Measurements from ENCODE around the gene ACLY. TPM values are rescaled to one million over a fixed set of nuclear protein-coding genes. Genes with fewer than 3 reads are reported as not detected.

ACLY gene
- total RNA-seq, 1 experiment from 2014 or later: 184 TPM

DNA sequence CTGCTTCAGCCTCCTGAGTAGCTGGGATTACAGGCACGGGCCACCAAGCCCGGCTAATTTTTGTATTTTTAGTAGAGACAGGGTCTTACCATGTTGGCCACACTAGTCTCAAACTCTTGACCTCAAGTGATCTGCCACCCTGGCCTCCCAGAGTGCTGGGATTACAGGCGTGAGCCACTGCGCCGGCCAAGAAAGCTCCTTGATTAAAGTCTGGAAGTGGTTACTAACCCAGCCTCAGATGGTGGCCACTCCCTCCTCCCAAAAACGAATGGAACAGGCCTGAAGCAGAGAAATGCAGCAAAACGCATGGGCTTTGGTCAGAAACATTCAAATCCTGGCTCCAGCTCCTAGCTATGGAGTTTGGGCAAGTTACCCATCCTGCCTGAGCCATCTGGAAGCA is 94.7 kb downstream of the ACLY start:
- Histone ChIP-seq H3K9me2 (ENCODE audit: insufficient read depth) (no peaks in the 10 kb centered on the region), H2AFZ (no peak overlapping the region), H3K4me3 (no peak overlapping the region), H4K20me1 (ENCODE audit: insufficient read depth) (no peaks in the 10 kb centered on the region), H3K27ac (no peak overlapping the region), H3K9me3 (ENCODE audit: insufficient read depth, low read depth) (no peaks in the 10 kb centered on the region), H3K79me2 (ENCODE audit: low read depth) (no peaks in the 10 kb centered on the region), H3K36me3 (ENCODE audit: low read depth) (peaks cover 4% of the 10 kb centered on the region; the same call in 1 of the 2 replicates), H3F3A (ENCODE audit: insufficient read depth, low read depth) (no peaks in the 10 kb centered on the region; the same call in 1 of the 2 replicates), H3K27me3 (ENCODE audit: insufficient read depth, low read depth) (no peaks in the 10 kb centered on the region), H3K4me1 (replicated peaks; ENCODE audit: insufficient read depth) (no peaks in the 10 kb centered on the region), H3K4me2 (no peak overlapping the region)
- DNase-seq: no peak
- POLR2A ChIA-PET (ENCODE audit: unreplicated experiment): interaction anchor here (0.6 kb wide), 1 partner anchor 78 kb away, joined by 3 read pairs; no protein-coding TSS in a partner anchor
- TF ChIP-seq, protein P1, sequence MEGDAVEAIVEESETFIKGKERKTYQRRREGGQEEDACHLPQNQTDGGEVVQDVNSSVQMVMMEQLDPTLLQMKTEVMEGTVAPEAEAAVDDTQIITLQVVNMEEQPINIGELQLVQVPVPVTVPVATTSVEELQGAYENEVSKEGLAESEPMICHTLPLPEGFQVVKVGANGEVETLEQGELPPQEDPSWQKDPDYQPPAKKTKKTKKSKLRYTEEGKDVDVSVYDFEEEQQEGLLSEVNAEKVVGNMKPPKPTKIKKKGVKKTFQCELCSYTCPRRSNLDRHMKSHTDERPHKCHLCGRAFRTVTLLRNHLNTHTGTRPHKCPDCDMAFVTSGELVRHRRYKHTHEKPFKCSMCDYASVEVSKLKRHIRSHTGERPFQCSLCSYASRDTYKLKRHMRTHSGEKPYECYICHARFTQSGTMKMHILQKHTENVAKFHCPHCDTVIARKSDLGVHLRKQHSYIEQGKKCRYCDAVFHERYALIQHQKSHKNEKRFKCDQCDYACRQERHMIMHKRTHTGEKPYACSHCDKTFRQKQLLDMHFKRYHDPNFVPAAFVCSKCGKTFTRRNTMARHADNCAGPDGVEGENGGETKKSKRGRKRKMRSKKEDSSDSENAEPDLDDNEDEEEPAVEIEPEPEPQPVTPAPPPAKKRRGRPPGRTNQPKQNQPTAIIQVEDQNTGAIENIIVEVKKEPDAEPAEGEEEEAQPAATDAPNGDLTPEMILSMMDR (conservative IDR thresholded peaks at IDR 0.05): no peak
- no peak for TF ChIP-seq EZH2 (IDR thresholded peaks at IDR 0.05; ENCODE audit: low read depth)
- intact Hi-C loops (cut with micrococcal nuclease; ENCODE audit: unreplicated experiment): no loop called here
- CTCF ChIA-PET: no interaction called here
- no TSS peak for BruUV-seq (replicated peaks)

DNA sequence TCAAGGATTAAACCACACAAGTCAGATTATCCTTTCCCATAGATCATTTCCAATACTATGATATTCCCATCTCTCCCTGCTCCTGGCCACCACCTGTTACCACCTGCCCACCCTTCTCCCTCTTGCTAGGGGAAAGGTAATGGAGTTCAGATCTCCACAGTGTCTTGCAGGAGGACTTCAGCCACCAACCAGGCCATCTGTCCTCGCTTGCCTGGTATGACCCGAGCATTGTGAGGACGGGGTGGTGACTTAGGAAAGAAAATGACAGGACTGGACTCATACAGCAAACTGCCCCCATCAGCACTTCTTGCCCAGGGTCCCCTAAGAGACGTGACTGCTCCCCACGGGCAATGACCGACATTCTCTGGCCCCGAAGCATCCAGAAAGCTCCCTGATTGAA is 95.2 kb downstream of the ACLY start:
- intact Hi-C loops (cut with micrococcal nuclease; ENCODE audit: unreplicated experiment): no loop called here
- no peak for TF ChIP-seq EZH2 (IDR thresholded peaks at IDR 0.05; ENCODE audit: low read depth)
- TF ChIP-seq, protein P1 (conservative IDR thresholded peaks at IDR 0.05): no peak
- Histone ChIP-seq H3K4me3 (no peak overlapping the region), H4K20me1 (ENCODE audit: insufficient read depth) (no peaks in the 10 kb centered on the region), H3K27me3 (ENCODE audit: insufficient read depth, low read depth) (no peaks in the 10 kb centered on the region), H3K4me2 (no peak overlapping the region), H3F3A (ENCODE audit: insufficient read depth, low read depth) (no peaks in the 10 kb centered on the region; the same call in 1 of the 2 replicates), H3K79me2 (ENCODE audit: low read depth) (no peaks in the 10 kb centered on the region), H3K9me2 (ENCODE audit: insufficient read depth) (no peaks in the 10 kb centered on the region), H3K9me3 (ENCODE audit: insufficient read depth, low read depth) (no peaks in the 10 kb centered on the region), H3K27ac (no peak overlapping the region), H3K36me3 (ENCODE audit: low read depth) (peaks cover 2% of the 10 kb centered on the region; the same call in 1 of the 2 replicates), H3K4me1 (replicated peaks; ENCODE audit: insufficient read depth) (no peaks in the 10 kb centered on the region), H2AFZ (no peak overlapping the region)
- CTCF ChIA-PET: no interaction called here
- no peak for DNase-seq
- no TSS peak for BruUV-seq (replicated peaks)
- POLR2A ChIA-PET (ENCODE audit: unreplicated experiment): interaction anchor here (0.6 kb wide), 1 partner anchor 79 kb away, joined by 3 read pairs; no protein-coding TSS in a partner anchor

DNA sequence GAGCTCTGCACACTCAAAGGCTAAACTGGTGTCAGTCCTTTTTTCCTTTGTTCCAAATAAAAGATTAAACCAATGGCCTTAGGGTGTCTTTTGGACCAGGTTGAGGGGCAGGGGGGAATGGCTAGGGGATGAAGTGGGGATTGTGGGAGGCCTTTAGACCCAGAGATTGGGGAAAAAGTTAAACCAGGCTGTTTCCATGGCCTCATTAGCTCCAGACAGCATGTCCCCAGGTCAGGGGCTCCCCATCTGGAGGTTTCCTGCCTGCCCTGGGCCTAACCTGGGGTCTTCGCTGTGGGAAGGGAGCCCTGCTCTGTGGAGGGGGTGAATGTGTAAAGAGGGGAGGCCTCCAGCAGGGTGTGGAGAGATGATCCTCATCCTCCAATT is 95.6 kb downstream of the ACLY start:
- no peaks in the 10 kb centered on the region for H3K9me3 ChIP-seq (ENCODE audit: insufficient read depth, low read depth)
- no peak overlapping the region for H3K4me2 ChIP-seq
- TF ChIP-seq, protein P1 (conservative IDR thresholded peaks at IDR 0.05): no peak
- no peak for TF ChIP-seq EZH2 (IDR thresholded peaks at IDR 0.05; ENCODE audit: low read depth)
- no peaks in the 10 kb centered on the region; the same call in 1 of the 2 replicates for H3F3A ChIP-seq (ENCODE audit: insufficient read depth, low read depth)
- H4K20me1 ChIP-seq (ENCODE audit: insufficient read depth): no peaks in the 10 kb centered on the region
- intact Hi-C loops (cut with micrococcal nuclease; ENCODE audit: unreplicated experiment): no loop called here
- ChIA-PET CTCF (no interaction called here), POLR2A (ENCODE audit: unreplicated experiment) (no interaction called here)
- BruUV-seq (replicated peaks): no TSS peak
- H3K27ac ChIP-seq: no peak overlapping the region
- no peaks in the 10 kb centered on the region for H3K27me3 ChIP-seq (ENCODE audit: insufficient read depth, low read depth)
- no peaks in the 10 kb centered on the region for H3K79me2 ChIP-seq (ENCODE audit: low read depth)
- H3K4me1 ChIP-seq (replicated peaks; ENCODE audit: insufficient read depth): no peaks in the 10 kb centered on the region
- no peaks in the 10 kb centered on the region for H3K9me2 ChIP-seq (ENCODE audit: insufficient read depth)
- H2AFZ ChIP-seq: no peak overlapping the region
- H3K4me3 ChIP-seq: no peak overlapping the region
- DNase-seq: no peak
- H3K36me3 ChIP-seq (ENCODE audit: low read depth): no peaks in the 10 kb centered on the region

Measured in PC-9 (cell line).